B cell (primary cell): ENCODE measurements around the gene PEA15. TPM values are rescaled to one million over a fixed set of nuclear protein-coding genes. Genes with fewer than 3 reads are reported as not detected.

Source experiments
- ATAC-seq: fragments of 200-7000 bp; cut with Tn5 transposase; one replicate; pipeline ENCODE4 v1.10.0; 2021; ENCODE audit warnings: low read depth, mild to moderate bottlenecking, moderate number of reproducible peaks, moderate library complexity
- CTCF ChIA-PET: fragments of 350-600 bp; sonication (Branson Sonifier 250); formaldehyde crosslinking; loops from one replicate; lab custom pipeline; 2021; ENCODE audit warnings: antibody characterized with exemption, inconsistent platforms; lab: Charles Lee
- POLR2A ChIA-PET: fragments of 350-600 bp; sonication (Branson Sonifier 250); formaldehyde crosslinking; loops from one replicate; lab custom pipeline; 2021; ENCODE audit warnings: antibody characterized with exemption; lab: Charles Lee
- DNase-seq: peaks from one replicate; pipeline ENCODE4 v3.0.0; 2013
- H2AFZ ChIP-seq: 2 replicates; pipeline ENCODE4 v1.6.1; 2012; ENCODE audit warnings: mild to moderate bottlenecking, low read depth, low read length; ENCODE audit not compliant: insufficient read depth, poor library complexity, severe bottlenecking
- H3K27ac ChIP-seq, 2 donors: 1 replicate in 1 of 2; 2 replicates in 1 of 2; pipeline ENCODE4 v1.5.1; 2012 to 2013; ENCODE audit warnings: low read length in 2 of 2, mild to moderate bottlenecking in 2 of 2, moderate library complexity in 1 of 2
- H3K27me3 ChIP-seq, 4 experiments: fragments of 200-600 bp in 1 of 4; sonication (generic) in 1 of 4; replicated peaks in 1 of 4; 1 replicate in 2 of 4; 2 replicates in 2 of 4; pipeline versions ENCODE4 v1.6.1 to v1.7.0; 2013 to 2016; ENCODE audit warnings: low read length in 3 of 4, mild to moderate bottlenecking in 2 of 4, mixed read lengths in 1 of 4, moderate library complexity in 1 of 4; ENCODE audit not compliant: insufficient read depth in 4 of 4, control insufficient read depth in 3 of 4; ENCODE audit errors: control extremely low read depth in 1 of 4
- H3K36me3 ChIP-seq, 2 experiments: replicated peaks in 1 of 2; 1 replicate in 1 of 2; 2 replicates in 1 of 2; pipeline versions ENCODE4 v1.6.1 to v1.7.1; 2013; ENCODE audit warnings: low read length in 1 of 2; ENCODE audit not compliant: insufficient read depth in 2 of 2, control insufficient read depth in 1 of 2; ENCODE audit errors: control extremely low read depth in 1 of 2, extremely low read depth in 1 of 2
- H3K4me1 ChIP-seq, 2 donors: fragments of 200-600 bp in 1 of 2; sonication (generic) in 1 of 2; 1 replicate in 1 of 2; 2 replicates in 1 of 2; pipeline versions ENCODE4 v1.5.1 to v1.6.1; 2013 to 2017; ENCODE audit warnings: low read length in 2 of 2; ENCODE audit not compliant: control insufficient read depth in 2 of 2, insufficient read depth in 2 of 2
- H3K4me2 ChIP-seq: replicated peaks from 2 replicates; pipeline ENCODE3; 2012; ENCODE audit warnings: mild to moderate bottlenecking, low read depth, low read length; ENCODE audit not compliant: poor library complexity, severe bottlenecking
- H3K4me3 ChIP-seq, 5 experiments: fragments of 200-600 bp in 1 of 5; sonication (generic) in 1 of 5; 1 replicate in 3 of 5; 2 replicates in 2 of 5; pipeline versions ENCODE4 v1.5.1 to v1.7.0; 2011 to 2016; ENCODE audit warnings: low read length in 4 of 5, mild to moderate bottlenecking in 4 of 5, low read depth in 2 of 5, control low read depth in 1 of 5, moderate library complexity in 1 of 5; ENCODE audit not compliant: insufficient read depth in 1 of 5; ENCODE audit errors: control extremely low read depth in 1 of 5, extremely low read depth in 1 of 5
- H3K79me2 ChIP-seq: fragments of 200-600 bp; sonication (generic); one replicate; pipeline ENCODE4 v1.6.0; 2016; ENCODE audit warnings: low read length; ENCODE audit not compliant: control insufficient read depth, insufficient read depth
- H3K9ac ChIP-seq: fragments of 200-600 bp; sonication (generic); 2 replicates; pipeline ENCODE4 v1.6.1; 2017; ENCODE audit warnings: mild to moderate bottlenecking, low read length, moderate library complexity
- H3K9me3 ChIP-seq, 3 donors: one replicate each; pipeline versions ENCODE4 v1.6.1 to v1.7.1; 2013; ENCODE audit warnings: low read length in 2 of 3; ENCODE audit not compliant: control insufficient read depth in 2 of 3, insufficient read depth in 1 of 3; ENCODE audit errors: control extremely low read depth in 1 of 3
- H4K20me1 ChIP-seq: 2 replicates; pipeline ENCODE4 v1.6.0; 2012; ENCODE audit warnings: mild to moderate bottlenecking, low read length; ENCODE audit not compliant: insufficient read depth, control insufficient read depth, poor library complexity, severe bottlenecking
- H3K27ac Mint-ChIP-seq: one replicate; pipeline ENCODE4 v1.8.0; 2021; ENCODE audit warnings: mixed read lengths
- H3K27me3 Mint-ChIP-seq: one replicate; pipeline ENCODE4 v1.8.0; 2021; ENCODE audit warnings: mixed read lengths
- H3K4me1 Mint-ChIP-seq: one replicate; pipeline ENCODE4 v1.8.0; 2021; ENCODE audit warnings: mixed read lengths
- H3K4me3 Mint-ChIP-seq: one replicate; pipeline ENCODE4 v1.8.0; 2021; ENCODE audit warnings: mixed read lengths
- H3K9me3 Mint-ChIP-seq: one replicate; pipeline ENCODE4 v1.8.0; 2022; ENCODE audit warnings: mixed read lengths; ENCODE audit not compliant: insufficient read depth
- EZH2 ChIP-seq: IDR thresholded peaks from 2 replicates; pipeline ENCODE4 v1.6.1; 2012; ENCODE audit warnings: borderline replicate concordance, low read depth, mild to moderate bottlenecking, moderate library complexity, low read length; ENCODE audit not compliant: insufficient read depth, poor library complexity, severe bottlenecking
- WGBS: methylation state at CpG from one replicate; pipeline ENCODE4 v1.1.5; 2013; ENCODE audit warnings: missing lambda C conversion rate; ENCODE audit not compliant: insufficient coverage; 5-methylcytosine and 5-hydroxymethylcytosine counted together
- intact Hi-C: fragments of 100-400 bp; cut with micrococcal nuclease; formaldehyde crosslinking; loops from one replicate; pipeline ENCODE4 v1.10.0; 2022
- polyA plus RNA-seq: library from polyadenylated mRNA; depleted of rRNA; stranded (reverse); fragments of >200 nt; gene quantifications from 2 replicates; pipeline ENCODE4 v1.2.3, GENCODE V29; 2012
- total RNA-seq, 2 donors: library from RNA; stranded (reverse); fragments of 120-200 nt in 1 of 2; gene quantifications; 1 replicate in 1 of 2; 2 replicates in 1 of 2; pipeline versions ENCODE4 v1.2.3 to v1.2.4, GENCODE V29; 2013 to 2022
- TF ChIP-seq, protein P1 (sequence below): fragments of 200-600 bp; IDR thresholded peaks from one replicate; pipeline ENCODE4 v1.8.0; 2022; ENCODE audit warnings: antibody characterized with exemption, mild to moderate bottlenecking

Gene PEA15
- total and polyA plus RNA-seq, 2 donors (not counting 1 experiment from before 2014, with no cell fraction given): 81.7 to 91.4 TPM

- Histone ChIP-seq H3K9me3 (no peaks in the 10 kb centered on the region), H3K4me3 (no peak overlapping the region), H3K4me2 (no peak overlapping the region), H3K9ac (no peak overlapping the region), H3K27ac (no peak overlapping the region), H3K4me1 (no peaks in the 10 kb centered on the region), H3K79me2 (peaks cover 69% of the 10 kb centered on the region), H3K36me3 (peaks cover 10 to 22% of the 10 kb centered on the region in 2 experiments), H3K27me3 (no peaks in the 10 kb centered on the region), H2AFZ (no peak overlapping the region), H4K20me1 (peaks cover 32% of the 10 kb centered on the region)
- POLR2A ChIA-PET: no interaction called here
- CTCF ChIA-PET: interaction anchor here (1.1 to 7.9 kb wide), 3 partner anchors 46 to 161 kb away, joined by 3 to 127 read pairs (median 6); partner anchors contain the start of gene CASQ1
- Mint-ChIP-seq H3K4me3 (no peak overlapping the region), H3K4me1 (peaks cover 8% of the 10 kb centered on the region), H3K27me3 (no peaks in the 10 kb centered on the region), H3K27ac (no peak overlapping the region), H3K9me3 (no peaks in the 10 kb centered on the region)
- 100% methylated on average over 1 of the region's 1 CpG for WGBS
- intact Hi-C loops: no loop called here
- TF ChIP-seq, protein P1, sequence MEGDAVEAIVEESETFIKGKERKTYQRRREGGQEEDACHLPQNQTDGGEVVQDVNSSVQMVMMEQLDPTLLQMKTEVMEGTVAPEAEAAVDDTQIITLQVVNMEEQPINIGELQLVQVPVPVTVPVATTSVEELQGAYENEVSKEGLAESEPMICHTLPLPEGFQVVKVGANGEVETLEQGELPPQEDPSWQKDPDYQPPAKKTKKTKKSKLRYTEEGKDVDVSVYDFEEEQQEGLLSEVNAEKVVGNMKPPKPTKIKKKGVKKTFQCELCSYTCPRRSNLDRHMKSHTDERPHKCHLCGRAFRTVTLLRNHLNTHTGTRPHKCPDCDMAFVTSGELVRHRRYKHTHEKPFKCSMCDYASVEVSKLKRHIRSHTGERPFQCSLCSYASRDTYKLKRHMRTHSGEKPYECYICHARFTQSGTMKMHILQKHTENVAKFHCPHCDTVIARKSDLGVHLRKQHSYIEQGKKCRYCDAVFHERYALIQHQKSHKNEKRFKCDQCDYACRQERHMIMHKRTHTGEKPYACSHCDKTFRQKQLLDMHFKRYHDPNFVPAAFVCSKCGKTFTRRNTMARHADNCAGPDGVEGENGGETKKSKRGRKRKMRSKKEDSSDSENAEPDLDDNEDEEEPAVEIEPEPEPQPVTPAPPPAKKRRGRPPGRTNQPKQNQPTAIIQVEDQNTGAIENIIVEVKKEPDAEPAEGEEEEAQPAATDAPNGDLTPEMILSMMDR: no peak
- no peak for TF ChIP-seq EZH2
- DNase-seq (no peak), ATAC-seq (no peak)
Measured at GRCh38 chr1:160247053-160247452, 41.9 kb downstream of the PEA15 start.

- H3K9ac ChIP-seq: no peak overlapping the region
Measured at GRCh38 chr1:160251011-160251410, 45.8 kb downstream of the PEA15 start.

More at GRCh38 chr1:160251011-160251410, 45.8 kb downstream of the PEA15 start:
- H3K27me3 Mint-ChIP-seq: no peaks in the 10 kb centered on the region
- H2AFZ ChIP-seq: no peak overlapping the region
- H3K27ac ChIP-seq: no peak overlapping the region
- H3K9me3 ChIP-seq: no peaks in the 10 kb centered on the region
- TF ChIP-seq, protein P1: no peak
- no peak for TF ChIP-seq EZH2
- DNase-seq: no peak
- POLR2A ChIA-PET: interaction anchor here (0.7 kb wide), 1 partner anchor 43 kb away, joined by 3 read pairs; no protein-coding TSS in a partner anchor
- H3K27me3 ChIP-seq: no peaks in the 10 kb centered on the region
- intact Hi-C loops: loop anchor here (5.0 kb wide), 1 partner anchor 314 kb away; no protein-coding TSS in a partner anchor
- peaks cover 0 to 14% of the 10 kb centered on the region in 2 experiments for H3K36me3 ChIP-seq
- H3K9me3 Mint-ChIP-seq: no peaks in the 10 kb centered on the region
- H3K4me3 ChIP-seq: no peak overlapping the region
- H3K4me2 ChIP-seq: no peak overlapping the region
- ATAC-seq: no peak
- CTCF ChIA-PET: interaction anchor here (0.7 to 7.9 kb wide), 17 partner anchors 10 to 165 kb away, joined by 3 to 127 read pairs (median 15); partner anchors contain the start of genes CASQ1 and PEX19
- H3K79me2 ChIP-seq: peaks cover 45% of the 10 kb centered on the region
- peaks cover 6% of the 10 kb centered on the region for H3K4me1 Mint-ChIP-seq
- no peak overlapping the region for H3K27ac Mint-ChIP-seq
- H3K4me3 Mint-ChIP-seq: no peak overlapping the region
- H4K20me1 ChIP-seq: peaks cover 23% of the 10 kb centered on the region
- H3K4me1 ChIP-seq: no peaks in the 10 kb centered on the region
